B cell (primary cell): Measurements from ENCODE around the gene SLC35G1. TPM values are rescaled to one million over a fixed set of nuclear protein-coding genes. Genes with fewer than 3 reads are reported as not detected.

Source experiments
- ATAC-seq: fragments of 200-7000 bp; cut with Tn5 transposase; one replicate; pipeline ENCODE4 v1.10.0; 2021; ENCODE audit warnings: low read depth, mild to moderate bottlenecking, moderate number of reproducible peaks, moderate library complexity
- CTCF ChIA-PET: fragments of 350-600 bp; sonication (Branson Sonifier 250); formaldehyde crosslinking; loops from one replicate; lab custom pipeline; 2021; ENCODE audit warnings: antibody characterized with exemption, inconsistent platforms; lab: Charles Lee
- POLR2A ChIA-PET: fragments of 350-600 bp; sonication (Branson Sonifier 250); formaldehyde crosslinking; loops from one replicate; lab custom pipeline; 2021; ENCODE audit warnings: antibody characterized with exemption; lab: Charles Lee
- DNase-seq: peaks from one replicate; pipeline ENCODE4 v3.0.0; 2013
- H2AFZ ChIP-seq: 2 replicates; pipeline ENCODE4 v1.6.1; 2012; ENCODE audit warnings: mild to moderate bottlenecking, low read depth, low read length; ENCODE audit not compliant: insufficient read depth, poor library complexity, severe bottlenecking
- H3K27ac ChIP-seq, 2 donors: 1 replicate in 1 of 2; 2 replicates in 1 of 2; pipeline ENCODE4 v1.5.1; 2012 to 2013; ENCODE audit warnings: low read length in 2 of 2, mild to moderate bottlenecking in 2 of 2, moderate library complexity in 1 of 2
- H3K27me3 ChIP-seq, 4 experiments: fragments of 200-600 bp in 1 of 4; sonication (generic) in 1 of 4; replicated peaks in 1 of 4; 1 replicate in 2 of 4; 2 replicates in 2 of 4; pipeline versions ENCODE4 v1.6.1 to v1.7.0; 2013 to 2016; ENCODE audit warnings: low read length in 3 of 4, mild to moderate bottlenecking in 2 of 4, mixed read lengths in 1 of 4, moderate library complexity in 1 of 4; ENCODE audit not compliant: insufficient read depth in 4 of 4, control insufficient read depth in 3 of 4; ENCODE audit errors: control extremely low read depth in 1 of 4
- H3K36me3 ChIP-seq, 2 experiments: replicated peaks in 1 of 2; 1 replicate in 1 of 2; 2 replicates in 1 of 2; pipeline versions ENCODE4 v1.6.1 to v1.7.1; 2013; ENCODE audit warnings: low read length in 1 of 2; ENCODE audit not compliant: insufficient read depth in 2 of 2, control insufficient read depth in 1 of 2; ENCODE audit errors: control extremely low read depth in 1 of 2, extremely low read depth in 1 of 2
- H3K4me1 ChIP-seq, 2 donors: fragments of 200-600 bp in 1 of 2; sonication (generic) in 1 of 2; 1 replicate in 1 of 2; 2 replicates in 1 of 2; pipeline versions ENCODE4 v1.5.1 to v1.6.1; 2013 to 2017; ENCODE audit warnings: low read length in 2 of 2; ENCODE audit not compliant: control insufficient read depth in 2 of 2, insufficient read depth in 2 of 2
- H3K4me2 ChIP-seq: replicated peaks from 2 replicates; pipeline ENCODE3; 2012; ENCODE audit warnings: mild to moderate bottlenecking, low read depth, low read length; ENCODE audit not compliant: poor library complexity, severe bottlenecking
- H3K4me3 ChIP-seq, 5 experiments: fragments of 200-600 bp in 1 of 5; sonication (generic) in 1 of 5; 1 replicate in 3 of 5; 2 replicates in 2 of 5; pipeline versions ENCODE4 v1.5.1 to v1.7.0; 2011 to 2016; ENCODE audit warnings: low read length in 4 of 5, mild to moderate bottlenecking in 4 of 5, low read depth in 2 of 5, control low read depth in 1 of 5, moderate library complexity in 1 of 5; ENCODE audit not compliant: insufficient read depth in 1 of 5; ENCODE audit errors: control extremely low read depth in 1 of 5, extremely low read depth in 1 of 5
- H3K79me2 ChIP-seq: fragments of 200-600 bp; sonication (generic); one replicate; pipeline ENCODE4 v1.6.0; 2016; ENCODE audit warnings: low read length; ENCODE audit not compliant: control insufficient read depth, insufficient read depth
- H3K9ac ChIP-seq: fragments of 200-600 bp; sonication (generic); 2 replicates; pipeline ENCODE4 v1.6.1; 2017; ENCODE audit warnings: mild to moderate bottlenecking, low read length, moderate library complexity
- H3K9me3 ChIP-seq, 3 donors: one replicate each; pipeline versions ENCODE4 v1.6.1 to v1.7.1; 2013; ENCODE audit warnings: low read length in 2 of 3; ENCODE audit not compliant: control insufficient read depth in 2 of 3, insufficient read depth in 1 of 3; ENCODE audit errors: control extremely low read depth in 1 of 3
- H4K20me1 ChIP-seq: 2 replicates; pipeline ENCODE4 v1.6.0; 2012; ENCODE audit warnings: mild to moderate bottlenecking, low read length; ENCODE audit not compliant: insufficient read depth, control insufficient read depth, poor library complexity, severe bottlenecking
- H3K27ac Mint-ChIP-seq: one replicate; pipeline ENCODE4 v1.8.0; 2021; ENCODE audit warnings: mixed read lengths
- H3K27me3 Mint-ChIP-seq: one replicate; pipeline ENCODE4 v1.8.0; 2021; ENCODE audit warnings: mixed read lengths
- H3K4me1 Mint-ChIP-seq: one replicate; pipeline ENCODE4 v1.8.0; 2021; ENCODE audit warnings: mixed read lengths
- H3K4me3 Mint-ChIP-seq: one replicate; pipeline ENCODE4 v1.8.0; 2021; ENCODE audit warnings: mixed read lengths
- H3K9me3 Mint-ChIP-seq: one replicate; pipeline ENCODE4 v1.8.0; 2022; ENCODE audit warnings: mixed read lengths; ENCODE audit not compliant: insufficient read depth
- CTCF ChIP-seq: fragments of 200-600 bp; IDR thresholded peaks from one replicate; pipeline ENCODE4 v1.8.0; 2022; ENCODE audit warnings: antibody characterized with exemption, mild to moderate bottlenecking
- EZH2 ChIP-seq: IDR thresholded peaks from 2 replicates; pipeline ENCODE4 v1.6.1; 2012; ENCODE audit warnings: borderline replicate concordance, low read depth, mild to moderate bottlenecking, moderate library complexity, low read length; ENCODE audit not compliant: insufficient read depth, poor library complexity, severe bottlenecking
- WGBS: methylation state at CpG from one replicate; pipeline ENCODE4 v1.1.5; 2013; ENCODE audit warnings: missing lambda C conversion rate; ENCODE audit not compliant: insufficient coverage; 5-methylcytosine and 5-hydroxymethylcytosine counted together
- intact Hi-C: fragments of 100-400 bp; cut with micrococcal nuclease; formaldehyde crosslinking; loops from one replicate; pipeline ENCODE4 v1.10.0; 2022
- polyA plus RNA-seq: library from polyadenylated mRNA; depleted of rRNA; stranded (reverse); fragments of >200 nt; gene quantifications from 2 replicates; pipeline ENCODE4 v1.2.3, GENCODE V29; 2012
- total RNA-seq, 2 donors: library from RNA; stranded (reverse); fragments of 120-200 nt in 1 of 2; gene quantifications; 1 replicate in 1 of 2; 2 replicates in 1 of 2; pipeline versions ENCODE4 v1.2.3 to v1.2.4, GENCODE V29; 2013 to 2022

Gene SLC35G1
- total and polyA plus RNA-seq, 2 donors (not counting 1 experiment from before 2014, with no cell fraction given): 1.7 to 2.6 TPM

GRCh38 chr10:93921338-93921737 lies 27.6 kb downstream of the SLC35G1 start:
- no peaks in the 10 kb centered on the region for H3K27me3 Mint-ChIP-seq
- ATAC-seq: no peak

GRCh38 chr10:93926613-93927012 lies 32.8 kb downstream of the SLC35G1 start:
- no peaks in the 10 kb centered on the region for H3K9me3 Mint-ChIP-seq
- intact Hi-C loops: no loop called here
- H3K4me3 Mint-ChIP-seq: no peak overlapping the region
- H2AFZ ChIP-seq: no peak overlapping the region
- ChIA-PET CTCF (no interaction called here), POLR2A (no interaction called here)
- DNase-seq (no peak), ATAC-seq (no peak)
- no peaks in the 10 kb centered on the region for H3K36me3 ChIP-seq
- no peaks in the 10 kb centered on the region for H3K79me2 ChIP-seq
- H3K27me3 Mint-ChIP-seq: no peaks in the 10 kb centered on the region
- no peaks in the 10 kb centered on the region for H3K4me1 ChIP-seq
- H3K9ac ChIP-seq: no peak overlapping the region
- H3K27ac Mint-ChIP-seq: no peak overlapping the region
- H4K20me1 ChIP-seq: no peaks in the 10 kb centered on the region
- peaks cover 0 to 3% (median 0%) of the 10 kb centered on the region in 4 experiments for H3K27me3 ChIP-seq
- WGBS: no CpG with 5 or more reads among the region's 1 CpG
- H3K4me2 ChIP-seq: no peak overlapping the region
- no peaks in the 10 kb centered on the region for H3K4me1 Mint-ChIP-seq
- H3K27ac ChIP-seq: no peak overlapping the region
- no peak for TF ChIP-seq CTCF
- no peak for TF ChIP-seq EZH2
- H3K9me3 ChIP-seq: no peaks in the 10 kb centered on the region
- no peak overlapping the region for H3K4me3 ChIP-seq

More at GRCh38 chr10:93921338-93921737, 27.6 kb downstream of the SLC35G1 start:
- no peak overlapping the region for H3K4me2 ChIP-seq
- no CpG with 5 or more reads among the region's 7 CpGs for WGBS
- no peak overlapping the region for H3K4me3 Mint-ChIP-seq
- H4K20me1 ChIP-seq: no peaks in the 10 kb centered on the region
- no peaks in the 10 kb centered on the region for H3K4me1 ChIP-seq
- peaks cover 0 to 2% (median 0%) of the 10 kb centered on the region in 4 experiments for H3K27me3 ChIP-seq
- ChIA-PET POLR2A (no interaction called here), CTCF (interaction anchor here (0.5 to 1.4 kb wide), 2 partner anchors 452 to 544 kb away, joined by 3 to 4 read pairs; no protein-coding TSS in a partner anchor)
- H3K9ac ChIP-seq: no peak overlapping the region
- H3K4me3 ChIP-seq: no peak overlapping the region
- H3K27ac Mint-ChIP-seq: no peak overlapping the region
- no peaks in the 10 kb centered on the region for H3K36me3 ChIP-seq
- no peak for DNase-seq
- no peak overlapping the region for H3K27ac ChIP-seq
- H3K9me3 Mint-ChIP-seq: no peaks in the 10 kb centered on the region
- no peaks in the 10 kb centered on the region for H3K9me3 ChIP-seq
- TF ChIP-seq EZH2: no peak
- no peak for TF ChIP-seq CTCF
- intact Hi-C loops: no loop called here
- no peaks in the 10 kb centered on the region for H3K79me2 ChIP-seq
- H3K4me1 Mint-ChIP-seq: no peaks in the 10 kb centered on the region
- H2AFZ ChIP-seq: no peak overlapping the region
